GM19455 (cell line): ENCODE results near the gene RGPD3.

Source experiments
- ATAC-seq: cut with Tn5 transposase; IDR thresholded peaks from one replicate; pipeline ENCODE4 v1.9.1; 2021; ENCODE audit not compliant: unreplicated experiment

RGPD3 gene

DNA sequence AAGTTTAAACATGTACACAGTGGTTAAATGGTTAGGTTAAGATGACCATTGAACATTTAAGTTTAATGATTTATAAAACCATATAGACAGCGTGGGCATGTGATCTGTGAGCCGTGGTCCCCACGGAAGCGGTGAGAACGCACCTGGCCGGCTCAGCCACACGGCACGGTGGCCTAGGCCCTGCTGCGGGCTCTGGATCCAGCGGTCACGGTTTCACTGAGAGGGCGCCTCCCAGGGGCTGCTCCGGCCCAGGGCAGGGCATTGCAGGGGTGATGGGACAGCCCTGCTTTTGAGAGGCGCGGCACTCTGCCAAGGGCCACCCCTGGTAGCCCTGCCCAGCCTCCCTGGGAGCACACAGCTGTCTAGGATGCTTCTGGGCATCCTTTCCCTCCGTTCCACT is 124.9 kb downstream of the RGPD3 start:
- ATAC-seq = no peak

DNA sequence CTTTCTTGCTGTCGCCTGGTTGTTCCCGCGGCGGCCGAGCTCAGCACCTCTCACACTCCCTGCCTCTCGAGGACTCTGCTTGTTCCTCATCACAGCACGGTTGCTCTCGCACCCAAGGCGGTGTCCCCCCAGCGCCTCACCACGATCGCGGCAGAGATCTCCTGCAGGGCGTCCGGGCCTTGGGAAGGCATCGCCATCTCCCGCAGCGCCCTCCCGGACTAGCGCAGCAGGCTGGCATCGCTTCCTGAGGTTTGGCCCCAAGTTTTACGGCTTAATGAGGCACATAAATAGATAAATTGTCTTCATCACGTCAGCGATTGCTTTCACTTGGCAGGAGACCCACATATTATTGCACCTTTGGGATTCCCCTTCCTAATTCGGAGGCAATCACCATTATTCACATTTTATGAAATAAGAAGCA is 125.4 kb downstream of the RGPD3 start:
- no peak for ATAC-seq

DNA sequence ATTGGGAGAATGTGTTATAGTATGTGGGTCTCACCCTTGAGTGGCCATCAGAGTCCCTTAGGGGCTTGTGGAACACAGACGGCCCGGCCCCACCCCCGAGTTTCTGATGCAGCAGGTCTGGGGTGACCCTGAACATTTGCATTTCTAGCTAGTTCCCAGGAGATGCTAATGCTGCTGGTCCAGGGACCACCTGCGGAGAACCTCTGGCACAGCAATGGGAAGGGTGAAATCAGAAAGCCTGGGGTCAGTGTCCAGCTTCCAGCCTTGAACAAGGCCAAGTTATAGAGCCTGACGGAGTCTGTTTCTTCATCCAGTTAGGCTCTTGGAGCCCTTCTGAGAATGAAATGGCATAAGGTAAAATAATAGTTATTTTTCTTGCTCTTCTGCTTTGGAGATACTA is 126.5 kb downstream of the RGPD3 start:
- no peak for ATAC-seq
